Thoracic aorta endothelial cell (primary cell): ENCODE measurements around the gene GLS. TPM values are rescaled to one million over a fixed set of nuclear protein-coding genes. Genes with fewer than 3 reads are reported as not detected.

Experiments used
- total RNA-seq: library from RNA; depleted of rRNA; stranded (reverse); fragments of >200 nt; gene quantifications from 2 replicates; pipeline ENCODE4 v1.2.3, GENCODE V29; 2012

Gene GLS
- total RNA-seq = 278 and 335 TPM in 2 replicates

DNA sequence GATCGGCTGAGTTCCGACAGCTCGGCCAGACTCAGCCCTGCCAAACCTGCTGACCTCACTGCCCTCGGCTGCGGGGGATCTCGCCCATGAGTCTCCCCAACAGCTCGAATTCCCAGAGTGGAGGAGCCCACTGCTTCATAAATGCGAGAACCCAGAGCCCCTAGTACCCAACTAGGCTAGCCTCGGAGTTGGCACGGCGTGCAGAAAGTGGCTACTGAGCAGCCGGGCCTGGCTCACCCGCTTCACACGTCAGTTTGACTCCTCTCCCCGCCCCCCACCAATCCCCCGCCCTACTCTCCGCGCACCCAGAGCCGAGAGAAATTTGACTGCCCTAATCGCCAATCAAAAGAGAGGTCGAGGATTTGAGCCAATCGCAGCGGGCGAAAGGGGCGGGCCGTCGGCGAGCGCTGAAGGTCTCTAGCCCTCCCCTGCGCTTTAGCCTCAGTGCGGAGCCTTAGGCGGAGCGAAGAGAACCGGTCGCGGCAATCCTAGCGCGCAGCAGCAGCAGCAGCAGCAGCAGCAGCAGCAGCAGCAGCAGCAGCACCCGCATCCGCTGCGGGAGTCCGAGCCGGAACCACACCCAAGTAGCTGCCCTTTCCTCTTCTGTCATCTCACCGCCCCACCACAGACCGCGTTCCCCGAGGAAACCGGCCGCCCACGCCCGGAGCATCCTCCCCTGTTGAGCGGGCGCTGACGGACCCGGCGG is at the start of gene GLS:
Gene GLS (plus strand): TSS at position 444 of the 706 bp plus-strand sequence. CDS start 264 bp downstream, outside the sequence.

DNA sequence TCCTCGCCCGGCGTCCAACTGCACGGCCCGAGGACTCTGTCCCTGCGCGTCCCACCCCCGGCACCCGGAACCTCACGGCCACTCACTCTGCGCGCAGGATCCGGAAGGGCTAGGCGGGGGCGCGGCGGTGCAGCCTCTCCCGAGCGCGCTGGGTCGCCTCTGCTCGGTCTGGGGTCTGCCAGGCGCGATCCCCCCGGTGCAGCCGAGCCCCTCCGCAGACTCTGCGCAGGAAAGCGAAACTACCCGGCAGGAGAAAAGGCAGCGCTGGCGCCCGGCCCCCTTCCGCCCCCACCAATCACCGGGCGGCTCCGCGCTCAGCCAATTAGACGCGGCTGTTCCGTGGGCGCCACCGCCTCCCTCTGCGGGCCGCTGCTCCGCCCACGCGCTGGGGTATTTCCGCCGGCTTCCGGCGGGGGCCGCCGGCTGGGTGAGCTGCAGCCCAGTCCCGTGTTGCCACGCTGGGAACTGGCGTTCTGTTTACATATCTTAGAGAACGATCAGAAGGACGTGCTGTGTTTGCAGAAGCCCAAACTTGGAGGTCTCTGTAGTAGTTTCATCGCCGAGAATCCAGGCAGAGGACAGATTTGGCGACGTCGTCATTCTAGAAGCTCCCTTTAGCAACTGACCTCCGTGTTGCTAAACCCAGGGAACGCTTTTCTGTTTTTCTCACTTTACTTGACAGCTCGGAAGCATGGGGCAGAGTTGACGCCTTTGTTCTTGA is 133.5 kb downstream of the GLS start, which contains the start of gene STAT1:
Gene STAT1 (minus strand): TSS at position 240 of the 721 bp plus-strand sequence. CDS start 4,168 bp downstream, outside the sequence.

Other genes with a start within 250 kb of the GLS start
- gene NAB1, start 231.7 kb upstream of the GLS start, total RNA-seq = 28.1 and 38.0 TPM in 2 replicates
- 70.6 and 109 TPM in 2 replicates for gene STAT1, start 133.3 kb downstream of the GLS start, total RNA-seq